Activated T-helper 9 cell treated with anti-CD3 and anti-CD28 coated beads, Interleukin-2, amount 50 U/mL, for 16 hours (primary cell): ENCODE measurements around the gene SYTL4.
A peak's percentile ranks its signal among the peaks of the same experiment; 100 is the strongest.

Experiments
- DNase-seq: peaks from one replicate; pipeline ENCODE4 v3.0.0-alpha.2; 2020; ENCODE audit warnings: low read depth

The SYTL4 gene

DNA sequence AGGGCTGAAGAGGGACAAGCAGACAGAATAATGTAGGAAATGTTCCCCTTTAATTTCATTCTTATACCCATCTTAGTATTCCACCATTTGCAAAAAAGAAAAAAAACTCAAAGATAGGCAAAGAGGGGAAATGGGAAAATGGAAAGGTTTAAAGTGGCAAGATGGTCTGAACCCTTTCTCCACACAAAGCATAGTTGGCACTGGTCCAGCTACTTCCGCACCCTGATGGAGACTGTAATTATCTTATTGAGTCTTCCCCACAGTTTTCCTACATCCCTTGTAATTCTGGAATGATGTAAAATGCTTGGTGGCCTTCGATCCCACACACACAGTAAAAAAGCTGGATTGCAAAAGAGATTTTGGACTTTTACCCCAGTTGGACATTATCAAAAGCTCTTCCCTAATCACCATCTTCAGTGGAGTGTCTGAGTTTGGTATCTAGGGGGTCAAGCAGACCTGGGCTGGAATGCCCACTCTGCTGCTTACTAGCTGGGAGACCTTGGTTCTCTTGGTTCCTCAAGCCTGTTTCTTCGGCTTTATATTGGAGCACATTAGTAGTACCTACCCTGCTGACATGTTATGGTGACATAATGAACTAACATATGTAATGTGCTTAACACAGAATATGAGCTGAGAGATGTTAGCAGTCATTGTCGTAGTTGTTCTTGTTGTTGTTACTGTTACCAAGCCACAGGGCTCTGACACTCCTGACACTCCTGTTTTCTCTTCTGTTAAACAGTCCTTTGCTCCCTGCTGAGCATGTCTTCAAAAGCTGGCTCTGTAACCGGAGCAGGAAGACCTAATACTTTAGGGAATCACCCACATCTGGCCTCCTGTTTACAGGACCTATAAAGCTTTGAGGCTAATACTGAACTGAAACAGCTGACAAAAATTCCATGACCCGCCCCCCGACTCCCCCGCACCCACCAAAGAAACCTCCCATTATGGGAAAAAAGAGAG is 83.2 kb downstream of the SYTL4 start:
- no peak for DNase-seq

DNA sequence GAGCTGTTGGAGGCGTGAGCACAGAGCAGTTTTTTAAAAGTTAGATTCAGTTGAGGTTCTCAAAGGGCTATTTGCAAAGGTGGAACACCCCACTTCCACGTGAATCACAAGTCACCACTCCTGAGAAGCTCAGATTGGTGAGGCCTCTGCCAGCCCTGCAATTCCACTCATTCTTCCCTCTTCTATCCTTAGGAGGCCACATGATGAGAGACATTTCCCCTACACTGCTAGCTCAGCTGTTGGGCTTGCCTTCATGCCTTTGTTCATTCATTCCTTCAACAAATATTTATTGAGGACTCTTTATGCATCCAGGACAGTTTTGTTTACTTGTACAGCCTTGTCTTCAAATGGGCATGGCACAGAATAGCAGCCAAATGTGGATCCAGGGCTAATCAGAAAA is 84.2 kb downstream of the SYTL4 start:
- no peak for DNase-seq

DNA sequence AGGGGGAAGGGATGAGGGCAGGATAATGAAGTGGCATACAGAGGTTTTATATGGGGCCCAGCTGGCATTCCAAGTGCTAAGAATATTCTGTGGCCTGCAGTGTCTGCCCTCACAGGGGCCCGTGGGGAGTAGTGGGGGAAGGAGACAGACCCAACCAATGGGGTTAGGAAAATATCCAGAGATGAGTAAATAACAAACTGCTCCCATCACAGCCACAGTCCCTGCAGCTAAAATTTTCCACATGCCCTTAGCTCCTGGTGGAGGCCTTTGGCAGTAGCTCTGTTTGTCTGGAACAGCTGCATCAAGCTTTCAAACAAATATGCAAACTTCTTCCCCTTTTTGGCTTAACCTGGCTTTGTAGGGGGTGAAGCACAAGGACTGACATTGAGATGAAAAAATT is 84.8 kb downstream of the SYTL4 start:
- no peak for DNase-seq

DNA sequence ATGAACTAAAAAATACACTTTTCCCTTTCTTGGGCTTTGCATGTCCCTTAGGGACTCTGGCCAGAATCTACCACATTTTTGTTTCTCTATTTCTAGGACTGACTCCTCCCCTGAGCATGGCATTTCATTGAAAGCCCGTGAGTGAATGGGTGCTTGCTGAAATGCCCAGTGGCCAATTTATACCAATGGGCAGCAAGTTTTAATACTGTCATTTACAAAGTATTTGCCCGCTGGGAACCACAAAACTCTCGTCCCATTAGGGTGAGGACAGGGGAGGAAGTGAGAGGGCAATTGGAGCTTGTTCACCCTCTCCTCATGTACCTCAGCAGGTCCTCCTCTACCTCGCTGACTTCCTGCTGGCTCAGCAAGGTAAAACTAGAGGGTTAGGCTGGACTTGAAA is 86.8 kb downstream of the SYTL4 start:
- no peak for DNase-seq

DNA sequence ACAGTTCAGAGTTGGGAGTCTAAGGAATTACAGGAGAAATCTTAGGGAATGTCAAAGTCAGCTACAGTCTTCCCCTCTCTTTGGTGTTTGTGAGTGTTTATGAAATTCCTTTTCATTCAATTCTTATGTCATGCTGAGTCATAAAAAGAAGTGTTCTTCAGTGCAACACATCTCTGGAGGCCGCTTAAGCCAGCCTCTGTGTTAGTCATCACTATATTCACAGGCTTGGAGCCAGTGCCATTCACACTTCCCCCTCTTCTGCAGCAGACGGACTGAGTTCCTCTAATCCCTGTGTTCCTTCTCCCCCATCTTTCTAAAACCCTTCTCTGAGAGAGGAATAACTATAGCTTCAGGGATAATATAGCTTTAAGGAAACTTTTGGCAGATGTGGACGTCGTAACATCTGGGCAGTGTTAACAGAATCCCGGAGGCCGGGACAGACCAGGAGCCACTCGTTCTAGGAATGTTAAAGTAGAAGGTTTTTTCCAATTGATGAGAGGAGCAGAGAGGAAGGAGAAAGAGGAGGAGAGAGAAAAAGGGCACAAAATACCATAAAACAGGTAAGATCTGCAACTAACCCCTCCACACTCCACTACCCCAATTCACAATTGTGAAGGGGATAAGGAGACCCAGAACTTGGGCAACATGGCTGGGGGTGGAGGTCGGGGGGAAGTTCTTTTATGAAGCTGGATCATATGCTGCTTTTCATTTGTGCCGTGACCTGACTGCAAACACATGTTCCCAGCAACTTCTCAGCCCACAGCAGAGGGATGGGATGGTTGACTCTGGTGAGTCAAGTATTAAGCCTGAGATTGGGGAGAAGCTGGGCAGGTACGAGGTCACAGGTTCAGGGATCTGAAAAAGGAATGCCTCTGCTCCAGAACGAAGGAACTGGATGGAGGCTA is 87.7 kb downstream of the SYTL4 start, which contains the start of gene SRPX2:
Gene SRPX2, plus strand, starts transcription at position 244 of the 905 bp plus-strand sequence. CDS start 2,124 bp downstream, outside the sequence.
- no peak for DNase-seq

DNA sequence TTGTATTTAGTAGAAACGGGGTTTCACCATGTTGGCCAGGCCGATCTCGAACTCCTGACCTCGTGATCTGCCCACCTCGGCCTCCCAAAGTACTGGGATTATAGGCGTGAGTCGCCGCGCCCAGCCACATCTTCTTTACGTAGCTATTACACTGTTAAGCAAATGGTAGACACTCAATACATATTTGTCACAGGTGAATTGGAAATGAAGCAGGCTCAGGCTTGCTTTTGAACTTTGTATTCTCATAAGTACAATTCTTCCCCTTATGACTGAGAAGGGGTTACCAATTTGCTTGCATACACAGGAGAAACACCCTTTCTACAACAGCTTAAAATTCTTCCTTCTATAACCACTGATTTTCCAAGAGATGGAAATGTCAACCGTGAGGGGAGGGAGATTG is 88.7 kb downstream of the SYTL4 start:
- DNase-seq, result no peak

DNA sequence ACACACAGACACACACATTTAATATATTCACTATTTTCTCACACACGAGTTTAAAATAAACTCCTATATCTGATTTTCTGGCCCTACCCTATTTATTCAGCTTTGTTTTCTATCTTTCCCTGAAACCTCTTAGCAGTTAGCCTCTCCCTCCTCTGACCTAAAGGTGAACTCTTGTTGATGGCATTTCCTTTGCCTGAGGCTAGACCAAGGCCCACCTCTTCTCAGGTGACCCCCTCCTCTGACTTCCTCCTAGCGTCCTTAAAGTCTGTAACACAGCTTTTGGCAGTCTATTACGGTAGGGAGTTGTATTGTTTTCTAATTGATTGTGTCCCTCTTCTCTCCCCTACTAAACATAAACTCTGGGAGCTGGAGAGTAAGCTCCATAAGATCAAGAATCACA is 89.6 kb downstream of the SYTL4 start:
- no peak for DNase-seq

DNA sequence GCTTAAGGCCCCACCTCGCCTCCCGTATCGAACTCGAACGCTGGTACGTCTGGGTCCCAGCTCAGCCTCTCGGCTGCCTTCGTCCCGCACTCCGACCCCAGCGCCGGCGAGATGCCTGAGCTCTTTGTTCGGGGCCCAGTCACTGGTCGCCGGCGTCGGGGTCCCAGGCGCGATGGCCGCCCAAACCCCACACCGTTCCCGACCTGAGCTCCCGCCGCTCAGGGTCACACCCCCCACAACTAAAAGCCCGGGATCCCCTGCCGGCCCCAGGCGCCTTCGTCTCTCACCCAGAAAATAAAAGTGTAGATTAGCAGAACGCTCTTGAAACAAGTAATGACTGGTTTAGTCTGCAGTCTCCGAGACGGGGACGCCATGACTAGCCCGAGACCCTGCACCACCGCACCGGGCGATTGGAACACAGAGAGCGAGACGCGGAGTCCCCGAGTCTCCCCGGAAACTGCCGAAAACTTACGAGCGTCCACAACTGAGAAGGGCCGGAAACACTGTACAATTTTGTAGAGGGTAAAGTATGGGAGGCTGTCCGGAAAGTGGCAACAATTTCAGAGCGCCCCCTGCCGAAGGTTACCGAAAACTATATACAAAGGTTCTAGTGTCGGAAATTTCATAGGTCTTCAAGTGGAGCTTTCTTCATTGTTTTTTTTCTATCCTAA is 95.5 kb downstream of the SYTL4 start, which contains the start of gene TSPAN6:
Gene TSPAN6, minus strand, starts transcription at position 486 of the 671 bp plus-strand sequence. Its CDS starts 112 bp downstream, at position 374.
- DNase-seq, result peak; percentile 57

DNA sequence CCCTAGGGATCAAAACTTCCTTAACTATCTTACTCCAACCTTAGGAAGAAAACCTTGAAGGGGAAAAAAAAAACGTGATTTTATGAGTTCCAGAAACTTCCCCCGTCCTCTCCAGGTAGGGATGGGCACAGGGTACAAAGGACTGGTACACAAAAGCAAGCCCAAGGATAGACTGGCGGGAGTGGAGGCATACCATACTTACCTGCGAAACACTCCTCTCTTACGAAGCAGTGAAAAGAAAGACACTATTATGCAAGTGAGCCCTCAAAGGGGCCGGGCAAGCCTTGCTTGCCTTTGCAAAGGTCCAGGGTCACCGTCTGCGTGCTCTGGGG is 96.0 kb downstream of the SYTL4 start:
- DNase-seq, result no peak

DNA sequence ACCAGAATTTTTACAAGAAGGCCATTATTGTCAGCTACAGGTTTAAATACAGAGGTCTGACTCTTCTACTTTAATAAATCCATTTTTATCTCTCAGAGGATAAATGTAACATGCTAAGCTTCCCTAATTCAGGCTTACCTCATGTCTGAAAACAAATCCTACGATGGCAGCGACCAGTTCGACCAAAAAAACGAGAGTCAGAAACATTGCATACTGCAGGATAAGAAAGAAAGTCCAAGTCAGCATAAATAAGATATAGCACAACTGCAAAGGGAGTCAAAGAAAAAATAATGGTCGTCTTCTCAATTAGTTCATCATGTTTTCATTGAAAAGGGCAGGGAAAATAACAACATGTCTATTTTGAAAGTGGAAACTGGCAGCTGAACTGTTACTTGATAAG is 96.9 kb downstream of the SYTL4 start:
- no peak for DNase-seq

DNA sequence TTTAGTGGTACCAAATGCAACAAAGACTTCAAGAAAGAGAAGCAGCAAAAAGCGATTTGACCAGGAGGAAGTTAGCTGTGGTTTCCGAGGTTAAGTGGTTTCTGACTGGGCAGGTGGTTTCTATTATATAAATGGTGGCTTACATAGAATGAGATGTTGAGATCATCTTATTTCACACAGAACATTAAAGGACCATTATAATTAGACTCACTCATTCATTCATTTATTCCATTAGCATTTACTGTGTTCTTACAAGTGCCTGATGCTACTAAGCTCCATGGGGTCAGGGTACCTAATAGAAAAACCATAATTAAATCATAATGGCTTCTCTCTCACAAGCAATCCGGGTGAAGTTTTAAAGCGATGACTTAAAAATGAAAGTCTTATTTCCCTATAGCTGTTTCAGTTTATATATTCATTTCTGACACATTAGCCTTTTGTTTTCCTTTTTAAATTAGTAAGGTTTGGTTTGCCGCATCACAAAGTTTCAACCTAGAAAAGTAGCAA is 105.9 kb downstream of the SYTL4 start:
- no peak for DNase-seq
